Peyer's patch (tissue), 4 donors: ENCODE results near the gene HERPUD1.

ENCODE experiments used
- POLR2A ChIP-seq, 2 donors: fragments of 450-650 bp; IDR thresholded peaks; one replicate each; pipeline ENCODE4 v1.5.1; 2017; ENCODE audit warnings: antibody characterized with exemption in 2 of 2, mild to moderate bottlenecking in 2 of 2, moderate library complexity in 2 of 2
- TF ChIP-seq, protein P1 (sequence below), 6 experiments: fragments of 450-650 bp in 4 of 6; fragments of 200-600 bp in 2 of 6; sonication (generic) in 1 of 6; IDR thresholded peaks; one replicate each; pipeline ENCODE4 v1.5.1; 2017 to 2019; ENCODE audit warnings: antibody characterized with exemption in 6 of 6, mild to moderate bottlenecking in 3 of 6, moderate library complexity in 1 of 6

DNA sequence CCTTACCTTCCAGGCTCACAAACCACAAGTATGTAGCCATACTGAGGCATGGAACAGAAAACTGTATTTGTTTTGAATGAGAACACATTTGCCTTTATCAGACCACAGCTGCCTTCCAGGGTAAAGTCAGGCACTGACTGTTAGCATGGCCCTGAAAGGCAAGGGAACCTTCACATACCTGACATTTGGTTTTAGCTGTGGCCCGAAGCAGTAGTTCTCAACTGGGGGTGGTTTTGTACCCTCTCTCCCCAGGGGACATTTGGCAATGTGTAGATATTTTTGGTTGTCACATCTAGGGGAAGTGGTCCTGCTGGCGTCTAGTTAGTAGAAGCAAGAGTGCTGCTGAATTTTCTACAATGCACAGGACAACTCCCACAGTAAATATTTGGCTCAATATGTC, 9.2 kb downstream of the HERPUD1 start:
- TF ChIP-seq, protein P1, sequence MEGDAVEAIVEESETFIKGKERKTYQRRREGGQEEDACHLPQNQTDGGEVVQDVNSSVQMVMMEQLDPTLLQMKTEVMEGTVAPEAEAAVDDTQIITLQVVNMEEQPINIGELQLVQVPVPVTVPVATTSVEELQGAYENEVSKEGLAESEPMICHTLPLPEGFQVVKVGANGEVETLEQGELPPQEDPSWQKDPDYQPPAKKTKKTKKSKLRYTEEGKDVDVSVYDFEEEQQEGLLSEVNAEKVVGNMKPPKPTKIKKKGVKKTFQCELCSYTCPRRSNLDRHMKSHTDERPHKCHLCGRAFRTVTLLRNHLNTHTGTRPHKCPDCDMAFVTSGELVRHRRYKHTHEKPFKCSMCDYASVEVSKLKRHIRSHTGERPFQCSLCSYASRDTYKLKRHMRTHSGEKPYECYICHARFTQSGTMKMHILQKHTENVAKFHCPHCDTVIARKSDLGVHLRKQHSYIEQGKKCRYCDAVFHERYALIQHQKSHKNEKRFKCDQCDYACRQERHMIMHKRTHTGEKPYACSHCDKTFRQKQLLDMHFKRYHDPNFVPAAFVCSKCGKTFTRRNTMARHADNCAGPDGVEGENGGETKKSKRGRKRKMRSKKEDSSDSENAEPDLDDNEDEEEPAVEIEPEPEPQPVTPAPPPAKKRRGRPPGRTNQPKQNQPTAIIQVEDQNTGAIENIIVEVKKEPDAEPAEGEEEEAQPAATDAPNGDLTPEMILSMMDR (IDR thresholded peaks at IDR 0.05): no peak
- TF ChIP-seq POLR2A (IDR thresholded peaks at IDR 0.05): no peak
